GM19452 (cell line): ENCODE measurements around the gene GNE.
"Not testable (repeated sequence)": the region's sequence is repeated elsewhere in the genome, so short reads cannot be mapped to it uniquely, and the experiment has no call there.

Source experiments
- ATAC-seq: cut with Tn5 transposase; IDR thresholded peaks from one replicate; pipeline ENCODE4 v1.9.1; 2021; ENCODE audit not compliant: unreplicated experiment

The GNE gene

GRCh38 chr9:36210722-36211121 is 47.5 kb downstream of the GNE start:
- no peak for ATAC-seq

- ATAC-seq: no peak
These were observed 49.6 kb downstream of the GNE start for GRCh38 chr9:36208521-36209253.

- no peak for ATAC-seq
These were observed 50.7 kb downstream of the GNE start for GRCh38 chr9:36207546-36208012.

DNA sequence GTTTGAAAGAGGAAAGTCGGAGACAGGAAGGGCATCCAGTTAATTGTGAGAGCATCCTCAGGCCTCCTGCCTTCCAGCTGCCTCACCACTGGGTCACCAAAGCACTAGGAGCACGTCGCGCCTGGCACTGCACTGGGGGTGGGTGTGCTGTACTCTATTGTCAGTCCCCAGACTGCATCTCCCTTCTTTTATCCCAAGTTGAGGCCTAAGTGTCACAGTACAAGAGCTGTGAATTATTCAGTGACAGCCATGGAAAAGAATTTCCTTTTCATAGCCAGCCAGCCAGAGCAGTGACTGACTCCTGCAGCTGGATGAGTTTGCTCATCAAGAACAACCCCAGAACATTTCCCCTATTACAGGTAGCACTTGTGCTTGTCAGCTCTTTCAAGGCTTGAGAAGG is 51.2 kb downstream of the GNE start:
- ATAC-seq: no peak

DNA sequence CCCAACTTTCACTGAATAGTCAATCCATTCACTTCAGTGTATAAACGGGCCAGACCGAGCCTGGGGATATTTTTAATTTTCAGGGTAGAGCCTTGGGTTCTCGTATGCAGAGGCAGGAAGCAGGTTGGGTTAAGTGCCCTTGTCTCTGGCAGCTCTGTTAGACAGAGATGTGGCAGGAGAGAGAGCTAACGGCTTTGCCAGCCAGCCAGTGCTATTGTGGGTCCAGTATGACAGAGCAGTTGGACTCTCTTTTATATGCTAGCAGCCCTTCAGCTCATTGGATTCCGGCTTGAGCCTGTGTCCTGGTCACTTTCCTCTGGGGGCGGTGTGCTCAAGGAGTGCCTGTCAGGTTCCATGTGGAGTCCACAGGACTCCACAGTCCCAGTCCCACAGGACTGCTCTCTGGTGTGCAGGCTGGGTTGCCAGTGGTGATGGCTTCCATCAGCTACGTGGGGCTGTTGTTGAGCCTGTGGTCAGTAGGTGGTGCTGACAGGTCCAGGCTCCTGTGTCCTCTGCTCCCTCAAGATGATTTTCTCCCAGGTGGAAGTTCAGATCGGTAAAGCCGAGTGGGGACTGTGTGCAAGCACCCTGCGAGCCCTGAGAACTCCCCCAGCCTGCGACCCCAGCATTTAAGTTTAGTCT is 53.2 kb downstream of the GNE start:
- ATAC-seq: no peak

DNA sequence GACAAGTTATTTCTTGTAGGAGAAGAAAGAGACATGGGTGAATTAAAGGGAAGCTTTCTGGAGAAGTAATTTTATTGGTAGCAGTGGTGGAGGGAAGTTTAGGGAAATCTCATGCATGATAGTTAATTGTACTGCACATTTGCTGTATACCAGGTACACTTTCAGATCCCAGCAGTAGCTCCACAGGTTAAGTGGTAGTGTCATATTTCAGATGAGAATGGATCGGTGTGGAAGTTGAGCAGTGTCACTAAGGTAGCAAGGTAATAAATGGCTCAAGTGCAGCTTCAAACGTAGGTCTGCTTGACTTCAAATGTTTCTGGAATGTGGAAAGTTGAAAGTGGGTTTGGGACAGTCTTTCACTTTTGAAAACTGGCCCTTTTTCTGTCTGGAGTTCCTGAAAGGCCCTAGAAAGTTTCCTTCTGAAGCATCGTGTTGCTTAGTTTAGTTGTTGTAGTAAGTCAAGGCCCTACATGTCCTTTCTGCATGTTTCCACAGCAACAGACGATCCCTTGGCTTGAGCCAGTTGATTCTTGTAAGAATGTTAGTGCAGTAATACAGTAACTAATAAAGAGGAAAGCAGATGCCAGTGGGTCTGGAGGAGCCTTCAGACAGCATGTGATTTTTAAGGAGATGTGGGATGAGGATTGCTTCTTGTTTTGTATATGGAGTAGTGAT is 63.8 kb downstream of the GNE start:
- no peak for ATAC-seq

GRCh38 chr9:36193023-36193422 is 65.2 kb downstream of the GNE start:
- ATAC-seq: no peak

- no peak for ATAC-seq
These were observed 66.1 kb downstream of the GNE start for GRCh38 chr9:36192196-36192595.

DNA sequence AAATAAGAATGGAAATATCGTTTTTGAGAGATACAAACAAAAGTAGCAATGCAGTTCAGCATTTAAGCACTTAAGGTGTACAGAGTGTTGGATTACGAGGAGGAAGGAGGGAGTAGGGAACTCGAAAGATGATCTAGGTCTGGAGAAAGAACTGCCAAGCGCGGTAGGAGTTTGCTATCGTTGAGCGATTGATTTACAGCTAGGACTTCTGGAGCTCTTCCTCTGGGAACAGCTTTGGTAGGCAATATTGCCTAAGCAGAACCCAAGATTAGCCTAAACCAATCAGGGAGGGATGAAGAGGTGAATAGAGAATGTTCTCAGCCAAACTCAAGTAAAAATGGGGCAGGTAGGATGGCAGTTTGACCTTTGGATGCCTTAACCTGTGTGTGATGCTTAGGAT is 66.6 kb downstream of the GNE start:
- no peak for ATAC-seq

- no peak for ATAC-seq
These were observed 67.0 kb downstream of the GNE start for GRCh38 chr9:36191290-36191645.

DNA sequence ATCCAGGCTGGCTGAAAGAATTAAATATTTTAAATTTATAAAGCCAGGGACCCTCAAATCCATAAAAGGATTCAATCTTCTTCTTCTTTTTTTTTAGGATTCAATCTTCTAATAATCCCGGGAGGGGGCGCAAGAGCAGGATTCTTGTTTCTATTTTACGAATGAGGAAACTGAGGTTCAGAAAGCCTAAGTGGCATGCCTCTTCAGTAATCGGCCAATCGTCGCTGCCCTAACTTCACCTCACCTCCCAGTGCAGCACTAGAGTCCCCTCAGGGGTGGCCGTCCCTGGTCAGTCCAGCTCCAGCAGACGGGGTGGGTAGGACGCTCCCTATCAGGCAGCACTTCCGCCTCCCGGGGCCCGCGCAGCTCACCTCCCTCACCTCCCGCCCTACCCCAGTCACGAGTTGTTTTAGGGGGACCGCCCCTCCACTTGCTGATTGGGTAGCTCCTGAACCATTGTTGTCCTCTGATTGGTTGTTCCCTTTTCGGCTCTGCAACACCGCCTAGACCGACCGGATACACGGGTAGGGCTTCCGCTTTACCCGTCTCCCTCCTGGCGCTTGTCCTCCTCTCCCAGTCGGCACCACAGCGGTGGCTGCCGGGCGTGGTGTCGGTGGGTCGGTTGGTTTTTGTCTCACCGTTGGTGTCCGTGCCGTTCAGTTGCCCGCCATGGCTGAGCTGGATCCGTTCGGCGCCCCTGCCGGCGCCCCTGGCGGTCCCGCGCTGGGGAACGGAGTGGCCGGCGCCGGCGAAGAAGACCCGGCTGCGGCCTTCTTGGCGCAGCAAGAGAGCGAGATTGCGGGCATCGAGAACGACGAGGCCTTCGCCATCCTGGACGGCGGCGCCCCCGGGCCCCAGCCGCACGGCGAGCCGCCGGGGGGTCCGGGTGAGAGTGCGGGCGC is 67.6 kb downstream of the GNE start, which contains the start of gene CLTA:
TSS of gene CLTA (plus strand) at position 534 of the 902 bp plus-strand sequence. CDS start at position 670, 136 bp downstream.
- peak; percentile 95 for ATAC-seq

DNA sequence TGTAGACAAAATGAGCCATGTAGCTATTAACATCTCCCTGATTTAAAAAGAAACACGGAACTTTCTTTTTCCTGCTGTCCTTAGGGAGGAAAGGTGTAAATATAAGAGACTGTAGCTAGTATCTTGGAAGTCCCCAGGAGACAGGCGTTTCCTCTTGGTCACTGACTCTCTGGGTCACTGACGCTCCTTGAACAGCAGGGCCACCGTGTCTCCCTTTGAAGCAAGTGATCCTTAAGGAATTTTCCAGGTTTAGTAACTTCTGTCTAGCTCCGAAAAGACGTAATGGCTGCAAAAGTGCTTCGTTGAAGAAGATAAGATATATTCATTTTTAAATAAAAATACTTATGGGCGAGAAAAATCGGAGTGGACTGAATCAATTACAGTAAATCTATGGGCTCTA is 68.3 kb downstream of the GNE start:
- ATAC-seq: no peak

DNA sequence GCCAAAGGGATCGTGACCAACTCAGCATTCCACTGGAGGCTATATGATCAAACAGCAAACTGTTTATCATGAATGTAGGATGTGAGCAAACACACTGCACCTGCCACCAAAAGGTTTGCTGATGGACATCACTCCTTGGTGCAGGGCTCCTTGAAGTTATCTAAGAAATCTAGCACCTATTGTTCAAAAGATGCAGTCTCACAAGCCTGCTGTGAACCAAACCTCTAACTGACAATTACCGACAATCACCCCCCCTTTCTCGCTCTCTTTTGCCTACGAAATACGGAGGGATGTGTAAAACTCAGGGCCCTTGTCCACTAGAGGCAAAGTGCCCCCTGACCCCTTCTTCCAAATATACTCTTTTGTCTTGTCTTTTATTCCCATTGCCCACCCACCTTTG is 70.0 kb downstream of the GNE start:
- no peak for ATAC-seq

GRCh38 chr9:36187414-36187813 is 70.8 kb downstream of the GNE start:
- no peak for ATAC-seq

DNA sequence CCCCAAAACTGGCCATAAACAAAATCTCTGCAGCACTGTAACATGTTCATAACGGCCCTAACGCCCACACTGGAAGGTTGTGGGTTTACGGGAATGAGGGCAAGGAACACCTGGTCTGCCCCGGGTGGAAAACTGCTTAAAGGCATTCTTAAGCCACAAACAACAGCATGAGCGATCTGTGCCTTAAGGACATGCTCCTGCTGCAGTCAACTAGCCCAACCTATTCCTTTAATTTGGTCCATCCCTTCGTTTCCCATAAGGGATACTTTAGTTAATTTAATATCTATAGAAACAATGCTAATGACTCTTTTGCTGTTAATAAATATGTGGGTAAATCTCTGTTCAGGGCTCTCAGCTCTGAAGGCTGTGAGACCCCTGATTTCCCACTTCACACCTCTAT is 78.0 kb downstream of the GNE start:
- ATAC-seq: not testable (repeated sequence)

DNA sequence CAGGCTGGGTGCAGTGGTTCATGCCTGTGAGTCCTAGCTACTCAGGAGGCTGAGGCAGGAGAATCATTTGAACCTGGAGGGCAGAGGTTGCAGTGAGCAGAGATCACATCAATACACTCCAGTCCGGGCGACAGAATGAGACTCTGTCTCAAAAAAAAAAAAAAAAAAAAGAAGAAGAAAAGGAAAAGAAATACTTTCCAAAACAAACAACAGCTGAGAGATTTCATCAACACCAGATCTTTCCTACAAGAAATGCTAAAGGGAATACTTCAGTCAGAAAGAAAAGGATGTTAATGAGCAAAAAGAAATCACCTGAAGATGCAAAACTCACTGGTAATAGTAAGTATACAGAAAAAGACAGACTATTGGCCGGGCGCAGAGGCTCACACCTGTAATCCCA is 80.7 kb downstream of the GNE start:
- ATAC-seq: no peak

DNA sequence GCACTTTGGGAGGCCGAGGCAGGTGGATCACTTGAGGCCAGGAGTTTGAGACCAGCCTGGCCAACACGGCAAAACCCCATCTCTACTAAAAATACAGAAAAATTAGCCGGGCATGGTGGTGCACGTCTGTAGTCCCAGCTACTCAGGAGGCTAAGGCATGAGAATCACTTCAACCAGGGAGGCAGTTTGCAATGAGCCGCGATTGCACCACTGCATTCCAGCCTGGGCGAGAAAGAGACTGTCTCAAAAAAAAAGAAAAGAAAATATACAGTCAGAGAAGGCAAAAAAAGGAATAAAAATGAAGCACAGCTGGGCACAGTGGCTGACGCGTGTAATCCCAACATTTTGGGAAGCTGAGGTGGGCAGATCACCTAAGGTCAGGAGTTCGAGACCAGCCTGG is 81.8 kb downstream of the GNE start:
- ATAC-seq: not testable (repeated sequence)

GRCh38 chr9:36175209-36175608 is 83.0 kb downstream of the GNE start:
- not testable (repeated sequence) for ATAC-seq

DNA sequence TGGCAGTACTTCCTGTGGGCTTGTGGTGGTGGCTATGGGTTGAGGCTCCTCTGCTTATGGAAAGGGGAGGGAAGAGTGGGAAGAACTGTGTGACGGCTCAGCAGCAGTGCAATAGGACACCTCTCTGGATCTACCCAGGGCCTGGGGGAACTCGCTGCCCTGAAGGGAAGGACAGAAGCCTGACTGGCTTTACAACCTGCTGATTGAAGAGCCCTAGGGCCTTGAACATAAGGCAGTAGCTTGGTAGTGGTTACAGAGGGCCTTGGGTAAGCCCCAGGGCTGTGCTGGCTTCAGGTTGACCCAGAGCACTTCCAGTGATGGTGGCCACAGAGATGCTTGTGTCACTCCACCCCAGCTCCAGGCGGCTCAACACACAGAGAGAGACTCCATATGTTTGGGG is 83.5 kb downstream of the GNE start:
- no peak for ATAC-seq

DNA sequence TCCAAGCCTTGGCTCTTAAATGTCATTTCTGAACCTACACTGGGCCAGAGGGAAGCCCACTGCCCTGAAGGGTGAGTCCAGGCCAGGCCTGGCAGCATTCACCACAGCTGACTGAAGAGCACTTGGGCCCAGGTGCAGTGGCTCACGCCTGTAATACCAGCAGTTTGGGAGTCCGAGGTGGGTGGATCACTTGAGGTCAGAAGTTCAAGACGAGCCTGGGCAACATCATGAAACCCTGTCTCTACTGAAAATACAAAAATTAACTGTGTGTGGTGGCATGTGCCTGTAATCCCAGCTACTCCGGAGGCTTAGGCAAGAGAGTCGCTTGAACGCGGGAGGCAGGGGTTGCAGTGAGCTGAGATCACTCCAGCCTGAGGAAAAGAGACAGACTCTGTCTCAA is 84.0 kb downstream of the GNE start:
- no peak for ATAC-seq

DNA sequence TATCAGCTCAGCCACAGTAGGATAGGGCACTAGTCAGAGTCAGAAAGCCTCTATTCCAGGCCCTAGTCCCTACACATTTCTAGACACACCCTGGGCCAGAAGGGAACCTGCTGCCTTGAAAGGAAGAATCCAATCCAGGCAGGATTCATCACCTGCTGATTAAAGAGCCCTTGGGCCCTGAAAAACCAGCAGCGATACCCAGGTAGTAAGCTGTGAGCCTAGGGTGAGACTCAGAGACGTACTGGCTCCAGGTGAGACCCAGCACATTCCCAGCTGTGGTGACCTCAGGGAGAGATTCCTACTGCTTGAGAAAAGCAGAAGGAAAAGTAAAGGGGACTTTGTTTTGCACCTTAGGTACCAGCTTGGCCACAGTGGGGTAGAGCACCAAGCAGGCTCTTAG is 84.4 kb downstream of the GNE start:
- ATAC-seq: no peak
